ENCODE data around the gene CMTM8.
A peak's percentile ranks its signal among the peaks of the same experiment; 100 is the strongest.

CMTM8 gene

GRCh38 chr3:32309654-32310242 lies 71.3 kb downstream of the CMTM8 start:
- DNase-seq: peak; percentile 3 to 42

GRCh38 chr3:32310336-32310735 lies 71.9 kb downstream of the CMTM8 start:
- DNase-seq: peak; percentile 17 to 49

- DNase-seq: peak; percentile 84 to 96
Measured at GRCh38 chr3:32310918-32311839, 72.7 kb downstream of the CMTM8 start.

GRCh38 chr3:32312251-32312650 lies 73.8 kb downstream of the CMTM8 start:
- DNase-seq: no peak

- DNase-seq: no peak
Measured at GRCh38 chr3:32313169-32313568, 74.7 kb downstream of the CMTM8 start.

GRCh38 chr3:32313723-32314473 lies 75.4 kb downstream of the CMTM8 start:
- no peak for DNase-seq

- peak in 1 of 2 experiments; percentile 34 for DNase-seq
Measured at GRCh38 chr3:32315441-32315840, 77.0 kb downstream of the CMTM8 start.

- peak; percentile 8 to 35 for DNase-seq
Measured at GRCh38 chr3:32316319-32316718, 77.8 kb downstream of the CMTM8 start.

- DNase-seq: peak in 1 of 2 experiments; percentile 7
Measured at GRCh38 chr3:32316976-32317375, 78.5 kb downstream of the CMTM8 start.

- no peak for DNase-seq
Measured at GRCh38 chr3:32319607-32320006, 81.1 kb downstream of the CMTM8 start.

GRCh38 chr3:32320080-32320479 lies 81.6 kb downstream of the CMTM8 start:
- DNase-seq: no peak

GRCh38 chr3:32321095-32321790 lies 82.8 kb downstream of the CMTM8 start:
- no peak for DNase-seq

GRCh38 chr3:32322311-32322710 lies 83.8 kb downstream of the CMTM8 start:
- DNase-seq: no peak

GRCh38 chr3:32323604-32324003 lies 85.1 kb downstream of the CMTM8 start:
- DNase-seq: no peak

- no peak for DNase-seq
Measured at GRCh38 chr3:32325201-32325600, 86.7 kb downstream of the CMTM8 start.

- DNase-seq: no peak
Measured at GRCh38 chr3:32325927-32326326, 87.4 kb downstream of the CMTM8 start.

GRCh38 chr3:32326795-32327194 lies 88.3 kb downstream of the CMTM8 start:
- DNase-seq: no peak

- DNase-seq: peak in 1 of 2 experiments; percentile 16
Measured at GRCh38 chr3:32334675-32335074, 96.2 kb downstream of the CMTM8 start.

- DNase-seq: no peak
Measured at GRCh38 chr3:32335365-32336112, 97.1 kb downstream of the CMTM8 start.

GRCh38 chr3:32336113-32336498 lies 97.6 kb downstream of the CMTM8 start:
- no peak for DNase-seq

GRCh38 chr3:32337505-32337904 lies 99.0 kb downstream of the CMTM8 start:
- DNase-seq: no peak

GRCh38 chr3:32340039-32340438 lies 101.6 kb downstream of the CMTM8 start:
- peak; percentile 78 to 86 for DNase-seq
